HG03025 (cell line): ENCODE measurements around the gene STK10.

Experiments used
- ATAC-seq: cut with Tn5 transposase; IDR thresholded peaks from one replicate; pipeline ENCODE4 v1.9.1; 2021; ENCODE audit warnings: mild to moderate bottlenecking, moderate library complexity; ENCODE audit not compliant: unreplicated experiment, low FRiP score

Gene STK10

DNA sequence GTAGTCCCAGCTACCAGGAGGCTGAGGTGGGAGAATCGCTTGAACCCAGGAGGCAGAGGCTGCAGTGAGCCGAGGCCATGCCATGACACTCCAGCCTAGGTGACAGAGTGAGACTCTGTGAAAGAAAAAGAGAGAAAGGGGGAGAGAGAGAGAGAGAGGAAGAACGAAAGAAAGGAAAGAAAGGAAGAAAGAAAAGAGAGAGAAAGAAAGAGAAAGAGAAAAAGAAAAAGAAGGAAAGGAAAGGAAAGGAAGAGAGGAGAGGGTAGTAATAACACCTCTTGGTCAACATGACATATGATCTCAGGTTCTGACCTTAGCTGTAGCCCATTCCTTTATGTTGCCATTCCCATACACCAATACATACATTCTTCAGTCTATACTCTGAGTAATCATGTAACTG, 195.7 kb downstream of the STK10 start:
- ATAC-seq: no peak
